Measurements from ENCODE around the gene SOBP.

DNA sequence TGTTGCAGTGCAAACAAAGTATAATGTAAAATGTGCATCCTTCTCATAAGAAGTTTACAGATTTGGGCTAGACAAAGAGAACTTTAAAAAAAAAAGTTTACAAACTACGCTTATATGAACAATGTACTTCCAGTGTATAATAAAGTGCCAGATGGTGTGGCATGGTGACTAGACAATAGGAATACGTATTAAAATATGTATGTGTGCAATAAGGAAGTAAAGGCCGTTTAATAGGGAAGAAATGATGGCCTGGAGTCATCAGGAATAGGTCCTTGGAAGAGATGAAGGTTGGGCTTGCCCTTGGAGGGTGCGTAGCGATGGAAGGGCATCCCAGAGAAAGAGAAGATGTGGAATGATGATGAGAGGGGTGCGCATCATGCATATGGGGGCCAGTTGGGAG, 108.2 kb downstream of the SOBP start:
- TF ChIP-seq, protein P1, sequence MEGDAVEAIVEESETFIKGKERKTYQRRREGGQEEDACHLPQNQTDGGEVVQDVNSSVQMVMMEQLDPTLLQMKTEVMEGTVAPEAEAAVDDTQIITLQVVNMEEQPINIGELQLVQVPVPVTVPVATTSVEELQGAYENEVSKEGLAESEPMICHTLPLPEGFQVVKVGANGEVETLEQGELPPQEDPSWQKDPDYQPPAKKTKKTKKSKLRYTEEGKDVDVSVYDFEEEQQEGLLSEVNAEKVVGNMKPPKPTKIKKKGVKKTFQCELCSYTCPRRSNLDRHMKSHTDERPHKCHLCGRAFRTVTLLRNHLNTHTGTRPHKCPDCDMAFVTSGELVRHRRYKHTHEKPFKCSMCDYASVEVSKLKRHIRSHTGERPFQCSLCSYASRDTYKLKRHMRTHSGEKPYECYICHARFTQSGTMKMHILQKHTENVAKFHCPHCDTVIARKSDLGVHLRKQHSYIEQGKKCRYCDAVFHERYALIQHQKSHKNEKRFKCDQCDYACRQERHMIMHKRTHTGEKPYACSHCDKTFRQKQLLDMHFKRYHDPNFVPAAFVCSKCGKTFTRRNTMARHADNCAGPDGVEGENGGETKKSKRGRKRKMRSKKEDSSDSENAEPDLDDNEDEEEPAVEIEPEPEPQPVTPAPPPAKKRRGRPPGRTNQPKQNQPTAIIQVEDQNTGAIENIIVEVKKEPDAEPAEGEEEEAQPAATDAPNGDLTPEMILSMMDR (IDR thresholded peaks at IDR 0.05; ENCODE audit: borderline replicate concordance, extremely low read depth, low read length, poor library complexity, severe bottlenecking), result no peak
- no peak for TF ChIP-seq EZH2 (IDR thresholded peaks at IDR 0.05; ENCODE audit: borderline replicate concordance, low read depth, low read length, severe bottlenecking)
